DMS153 (cell line): ENCODE measurements around the gene SLC6A11.

ENCODE experiments used
- DNase-seq: peaks from one replicate; lab custom pipeline; 2025; lab: John Stamatoyannopoulos, UW

Gene SLC6A11

DNA sequence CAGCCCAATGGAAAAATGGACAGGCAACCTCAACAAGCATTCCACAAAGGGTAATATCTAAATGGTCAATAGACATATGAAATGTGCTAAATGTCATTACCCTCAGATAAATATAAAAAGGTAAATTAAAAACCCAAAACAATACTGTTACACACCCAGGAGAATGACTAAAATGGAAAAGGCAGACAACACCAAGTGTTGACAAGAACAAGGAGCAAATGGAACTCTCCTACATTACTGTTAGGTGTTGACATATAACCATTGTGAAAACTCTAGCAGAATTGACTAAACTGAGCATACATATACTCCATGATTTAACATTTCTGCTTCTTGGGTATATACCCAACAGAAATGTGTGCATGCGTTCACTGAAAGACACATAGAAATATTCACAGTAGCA is 25.3 kb upstream of the SLC6A11 start:
- no peak for DNase-seq

DNA sequence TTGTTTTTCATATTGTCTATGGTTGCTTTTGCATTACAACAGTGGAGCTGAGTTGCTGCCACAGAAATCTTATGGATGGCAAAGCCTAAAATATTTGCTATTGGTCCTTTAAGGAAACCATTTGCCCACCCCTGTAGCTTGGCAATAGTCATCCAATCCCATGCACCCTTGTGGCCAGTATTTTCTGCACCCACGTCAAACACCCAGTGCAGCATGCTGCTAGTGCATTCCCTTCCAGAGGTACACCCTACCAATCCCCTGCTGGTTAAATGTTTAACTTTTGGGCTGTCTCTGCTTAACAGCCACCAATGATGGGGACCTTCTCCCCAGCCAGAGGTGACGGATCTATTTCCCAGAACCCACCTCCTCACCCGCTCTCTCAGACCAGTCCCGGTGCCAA is 23.8 kb upstream of the SLC6A11 start:
- no peak for DNase-seq

DNA sequence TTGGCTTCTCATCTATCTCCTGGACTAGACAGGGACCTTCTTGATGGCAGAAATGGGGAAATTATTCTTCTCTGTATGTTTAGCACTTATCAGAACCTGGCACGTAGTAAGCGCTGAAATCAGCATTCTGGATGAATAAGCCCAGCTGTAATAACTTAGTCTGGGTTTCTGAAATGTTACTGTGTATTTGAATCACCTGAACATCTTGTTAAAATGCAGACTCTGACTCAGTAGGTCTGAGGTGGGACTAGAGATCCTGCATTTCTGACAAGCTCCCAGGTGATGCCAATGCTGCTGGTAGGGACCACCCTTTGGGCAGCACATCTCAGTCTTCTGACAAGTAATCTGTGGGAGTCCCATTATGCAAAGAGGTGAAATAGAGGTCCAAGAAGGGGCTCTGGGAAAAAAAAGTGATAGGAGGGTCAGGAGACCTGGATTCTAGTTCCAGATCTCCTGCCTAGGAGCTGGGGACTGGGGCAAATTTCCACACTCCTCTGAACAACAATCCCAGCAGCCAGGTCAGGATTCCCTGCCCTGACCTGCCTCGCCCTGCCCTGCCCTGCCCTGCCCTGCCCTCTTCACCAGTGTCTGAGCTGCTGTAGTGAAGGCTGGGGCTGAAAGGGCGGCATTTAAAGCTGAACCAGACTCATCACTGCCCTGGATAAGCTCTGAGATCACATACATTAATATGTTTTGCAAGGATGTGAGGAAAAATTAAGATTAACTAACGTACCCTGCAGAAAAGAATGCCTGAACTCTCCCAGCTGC is 17.2 kb upstream of the SLC6A11 start:
- no peak for DNase-seq

DNA sequence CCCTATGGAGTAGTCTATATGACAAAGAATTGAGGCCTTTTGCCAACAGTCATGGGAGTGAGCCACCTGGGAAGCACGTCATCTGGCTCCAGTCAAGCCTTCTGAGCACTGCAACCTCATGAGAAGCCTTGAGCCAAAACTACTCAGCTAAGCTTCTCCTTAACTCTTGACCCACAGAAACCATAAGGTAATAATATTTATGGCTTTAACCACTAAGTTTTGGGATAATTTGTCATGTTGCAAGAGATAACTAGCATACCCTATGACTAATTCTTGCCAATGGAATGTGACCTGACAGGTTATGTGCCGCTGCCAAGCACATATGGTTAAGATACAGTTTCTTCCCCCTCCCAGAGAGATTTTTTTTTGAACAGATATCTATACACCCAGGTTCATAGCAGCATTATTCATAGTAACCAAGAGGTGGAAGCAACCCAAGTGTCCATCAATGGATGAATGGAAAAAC is 11.8 kb upstream of the SLC6A11 start:
- DNase-seq = no peak

DNA sequence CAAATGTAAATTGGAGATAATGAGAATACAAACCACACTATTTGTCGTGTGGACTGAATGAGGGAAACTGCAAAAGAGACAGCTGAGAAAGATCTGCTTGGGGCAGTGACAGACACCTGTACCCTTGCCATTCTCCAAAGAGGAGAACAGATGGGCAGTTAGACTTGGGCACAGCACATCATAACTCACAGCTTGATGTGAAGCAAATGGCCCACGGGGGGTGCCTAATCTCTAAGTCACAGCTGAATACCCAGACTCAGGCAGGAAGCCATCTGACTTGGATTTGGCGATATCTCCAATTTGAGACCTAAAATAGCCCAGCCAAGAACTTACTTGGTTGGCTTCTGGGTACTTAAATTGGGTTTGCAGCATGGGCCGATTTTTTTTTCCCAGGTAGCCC is 10.0 kb upstream of the SLC6A11 start:
- no peak for DNase-seq

DNA sequence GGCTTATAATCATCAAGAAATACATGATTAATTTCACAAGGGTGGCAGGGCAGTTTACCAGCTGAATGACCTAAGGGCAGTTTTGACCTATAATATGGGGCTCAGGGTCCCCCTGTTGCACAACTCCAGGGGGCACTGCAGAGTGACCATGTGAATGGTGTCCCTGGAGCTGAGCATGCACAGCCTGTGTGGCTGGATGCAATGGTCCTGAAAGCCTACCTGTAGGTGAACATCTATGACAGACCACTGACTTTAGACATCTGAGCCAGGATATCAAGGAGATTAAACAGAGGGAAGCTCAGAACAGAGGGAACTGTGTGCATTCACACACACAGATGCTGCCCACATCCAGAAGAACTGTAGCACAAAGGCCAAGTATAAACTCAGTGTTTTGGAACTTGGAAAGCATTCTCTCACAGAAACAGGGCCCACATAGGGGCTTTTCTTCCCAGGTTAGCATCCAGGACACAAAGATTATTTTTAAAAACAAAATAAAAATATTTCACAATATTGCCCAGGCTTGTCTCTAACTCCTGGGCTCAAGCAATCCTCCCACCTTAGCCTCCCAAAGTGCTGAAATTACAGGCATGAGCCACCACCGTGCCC is 7.8 kb upstream of the SLC6A11 start:
- DNase-seq = no peak

DNA sequence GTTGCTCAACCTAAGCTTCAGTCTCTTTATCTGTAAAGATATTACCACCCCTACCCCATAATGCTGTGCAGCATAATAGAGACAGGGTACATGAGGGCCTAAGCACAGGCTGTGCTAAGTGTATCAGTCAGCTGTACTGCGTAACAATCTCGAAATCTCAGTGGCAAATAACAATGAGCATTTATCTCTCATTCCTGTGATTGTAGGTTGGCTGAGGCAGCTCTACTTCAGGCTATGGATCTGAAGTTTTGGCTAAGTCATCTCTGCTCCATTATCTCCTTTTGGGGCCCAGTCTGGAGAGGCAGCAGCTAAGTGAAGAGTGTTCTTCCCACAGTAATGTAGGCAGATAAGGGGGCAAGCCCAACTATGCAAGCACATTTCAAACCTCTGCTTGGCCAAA is 7.1 kb upstream of the SLC6A11 start:
- no peak for DNase-seq

DNA sequence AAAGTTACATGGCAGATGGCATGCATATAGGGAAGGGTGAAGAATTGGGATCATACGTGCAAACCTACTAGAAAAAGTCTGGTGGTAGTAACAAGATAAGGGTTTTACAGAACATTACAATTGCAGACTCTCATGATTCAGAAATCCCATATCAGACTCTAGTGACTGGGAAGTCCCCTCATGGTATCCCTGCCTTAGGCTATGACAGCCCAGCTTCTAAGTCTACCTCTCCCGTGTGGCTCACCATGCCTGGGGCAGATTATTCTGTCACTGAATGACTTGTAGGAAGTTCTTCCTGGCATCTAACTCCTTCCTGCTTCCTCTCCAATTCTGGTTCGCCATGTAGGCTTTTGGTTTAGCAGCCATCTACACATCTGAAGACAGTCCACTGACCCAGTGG is 5.7 kb upstream of the SLC6A11 start:
- no peak for DNase-seq

DNA sequence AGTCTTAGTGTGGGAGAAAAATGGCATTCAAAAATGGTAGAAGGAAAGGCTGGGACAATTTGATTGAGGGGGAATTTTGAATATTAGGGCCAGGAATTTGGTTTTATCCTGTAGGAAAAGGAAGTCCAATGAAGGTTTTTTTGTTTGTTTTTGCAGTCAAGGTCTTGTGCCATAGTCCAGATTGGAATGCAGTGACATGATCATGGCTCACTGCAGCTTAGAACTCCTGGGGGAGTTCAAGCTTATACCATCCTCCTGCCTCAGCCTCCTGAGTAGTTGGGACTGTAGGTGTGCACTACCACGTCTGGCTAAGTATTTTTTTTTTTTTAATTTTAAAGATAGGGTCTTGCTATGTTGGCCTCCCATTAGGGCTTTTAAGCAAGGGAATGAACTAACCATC is 2.6 kb upstream of the SLC6A11 start:
- no peak for DNase-seq

DNA sequence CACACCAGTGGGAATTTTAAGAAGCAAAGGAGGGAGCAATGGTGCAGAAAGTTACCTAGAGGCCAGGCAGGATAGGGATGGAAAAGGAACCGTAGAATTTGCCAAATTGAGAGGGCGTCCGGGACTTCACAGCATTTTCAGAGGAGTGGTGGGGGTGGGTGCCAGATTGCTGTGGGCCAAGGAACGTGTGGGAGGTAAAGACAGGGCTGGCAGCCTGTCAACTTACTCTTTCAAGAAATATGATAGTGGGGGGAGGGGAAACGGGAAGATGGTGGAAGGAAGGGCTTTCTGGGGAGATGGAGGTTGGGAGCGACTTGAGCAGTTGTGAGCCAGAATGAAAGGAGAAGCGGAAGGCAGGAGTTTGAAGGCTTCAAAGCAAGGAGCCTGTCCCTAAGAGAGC is 1.4 kb upstream of the SLC6A11 start:
- DNase-seq = no peak

DNA sequence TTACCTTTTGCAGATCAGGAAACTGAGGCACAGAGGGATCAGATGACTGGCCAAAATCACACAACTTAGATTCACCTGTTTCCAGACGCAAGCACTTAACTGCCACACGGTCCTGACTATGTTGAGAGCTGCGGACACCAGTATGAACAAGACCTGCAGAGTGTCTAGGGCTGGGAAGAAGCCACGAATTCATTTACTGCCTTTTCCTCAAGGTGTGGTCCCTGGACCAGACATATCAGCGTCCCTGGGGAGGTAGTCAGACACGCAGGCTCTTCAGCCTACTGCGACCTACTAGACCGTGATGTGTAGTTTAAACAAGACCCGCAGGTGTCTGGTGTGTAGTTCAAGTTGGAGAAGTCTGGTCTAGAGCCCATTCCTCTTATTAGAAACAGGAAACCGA is 541 bp upstream of the SLC6A11 start:
- DNase-seq = no peak

DNA sequence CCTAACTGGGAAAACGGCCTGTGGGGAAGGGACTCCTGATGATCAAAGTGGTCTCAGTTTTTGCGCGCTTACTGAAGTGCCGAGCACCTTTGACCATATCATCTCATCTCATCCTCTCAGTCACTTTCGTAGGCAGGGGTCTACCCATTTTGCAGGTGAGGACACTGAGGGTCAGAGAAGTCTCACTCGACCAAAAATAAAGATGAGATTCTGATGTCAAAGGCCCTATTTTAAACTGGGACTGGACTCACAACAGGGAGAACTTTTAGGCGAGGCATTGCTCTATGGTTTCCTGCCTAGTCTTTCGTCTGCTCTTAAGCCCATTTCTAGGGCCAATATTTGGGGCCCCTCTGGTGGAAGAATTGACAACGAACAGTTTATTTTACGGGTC is 830 bp downstream of the SLC6A11 start:
- DNase-seq = no peak

DNA sequence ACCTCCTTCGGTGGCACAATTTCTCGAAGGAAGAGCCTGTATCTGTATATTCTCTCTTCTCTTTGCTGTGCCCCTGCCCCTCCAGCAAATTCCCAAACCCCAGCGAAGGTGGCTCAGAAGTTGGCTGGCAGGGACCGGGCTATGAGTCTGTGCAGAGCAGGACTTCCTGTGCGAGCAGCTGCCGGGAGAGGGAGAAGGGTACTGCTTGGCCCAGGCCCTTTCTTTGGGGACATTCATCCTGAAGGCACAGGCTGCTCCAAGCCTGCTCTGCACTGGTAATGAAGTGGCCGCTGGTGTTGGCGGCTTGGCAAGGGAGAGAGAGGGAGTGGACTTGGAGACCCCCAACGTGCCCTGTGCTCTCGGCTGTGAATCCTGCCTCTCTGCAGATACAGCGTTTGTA is 1.5 kb downstream of the SLC6A11 start:
- no peak for DNase-seq

DNA sequence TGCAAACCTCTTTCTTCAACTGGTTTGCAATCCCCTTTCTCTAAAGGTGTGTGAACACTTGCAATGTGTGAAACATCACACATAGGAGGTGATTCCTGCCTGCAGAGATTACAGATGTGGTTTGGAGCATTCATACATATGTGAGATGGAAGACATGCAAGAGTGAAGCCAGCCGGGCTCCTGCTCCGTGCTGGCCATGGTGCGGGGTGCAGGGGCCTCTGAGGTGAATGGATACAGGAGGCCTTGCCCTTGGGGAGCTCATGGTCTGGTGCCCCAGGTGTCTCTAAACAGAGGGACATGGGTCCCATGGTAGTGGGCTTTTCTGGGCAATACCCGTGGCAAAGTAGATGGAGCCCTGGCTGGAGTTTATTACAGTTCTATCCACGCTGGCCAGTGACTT is 6.0 kb downstream of the SLC6A11 start:
- no peak for DNase-seq

DNA sequence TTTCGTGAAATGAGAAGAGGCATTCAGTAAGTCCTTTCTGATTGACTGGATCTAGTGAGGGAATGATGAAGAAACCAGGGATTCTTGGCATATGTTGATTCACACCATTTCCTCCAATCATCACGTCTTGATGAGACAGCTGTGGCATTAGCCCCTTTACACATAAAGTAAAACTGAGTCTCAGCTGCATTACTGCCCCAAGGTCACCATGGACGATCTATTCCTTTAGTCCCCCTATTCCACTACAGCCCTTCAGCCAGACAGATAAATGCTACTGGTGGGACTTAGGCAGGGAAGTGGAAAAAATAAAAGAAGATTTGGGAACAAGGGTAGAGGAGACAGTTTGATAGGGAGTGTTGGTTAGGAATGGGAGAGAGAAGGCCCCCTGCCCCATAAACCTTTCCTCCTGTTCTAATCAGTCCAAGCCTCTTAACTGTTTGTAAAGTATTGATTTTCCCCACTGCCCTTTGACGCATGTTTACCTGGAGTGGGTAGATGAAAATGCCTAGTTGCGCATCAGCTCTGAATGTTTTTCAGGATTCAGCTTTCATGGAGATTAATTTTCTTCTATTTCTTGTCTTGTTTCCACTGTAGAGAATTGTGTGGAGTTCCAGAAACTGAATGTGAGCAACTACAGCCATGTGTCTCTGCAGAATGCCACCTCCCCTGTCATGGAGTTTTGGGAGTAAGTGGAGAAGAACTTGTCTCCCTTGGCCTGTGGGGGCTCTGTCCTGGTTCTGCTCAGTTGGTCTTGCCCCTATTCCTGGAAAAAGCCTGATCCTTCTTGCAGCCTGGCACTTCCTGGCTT is 6.9 kb downstream of the SLC6A11 start:
- no peak for DNase-seq

DNA sequence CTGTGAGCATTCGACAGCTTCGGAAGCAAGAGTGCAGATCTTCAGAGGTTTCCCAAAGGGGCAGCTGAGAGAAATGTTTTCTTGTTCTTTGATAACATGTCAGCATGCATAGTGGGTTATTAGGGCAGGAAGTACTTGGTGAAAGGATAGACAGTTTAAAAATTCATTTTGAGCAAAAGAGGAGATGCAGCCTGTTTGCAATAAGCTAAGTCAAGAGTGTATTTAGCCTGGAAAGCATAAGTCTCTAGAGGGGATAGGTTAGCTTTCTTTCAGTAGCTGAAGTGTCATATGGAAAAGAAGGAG is 7.4 kb downstream of the SLC6A11 start:
- no peak for DNase-seq

DNA sequence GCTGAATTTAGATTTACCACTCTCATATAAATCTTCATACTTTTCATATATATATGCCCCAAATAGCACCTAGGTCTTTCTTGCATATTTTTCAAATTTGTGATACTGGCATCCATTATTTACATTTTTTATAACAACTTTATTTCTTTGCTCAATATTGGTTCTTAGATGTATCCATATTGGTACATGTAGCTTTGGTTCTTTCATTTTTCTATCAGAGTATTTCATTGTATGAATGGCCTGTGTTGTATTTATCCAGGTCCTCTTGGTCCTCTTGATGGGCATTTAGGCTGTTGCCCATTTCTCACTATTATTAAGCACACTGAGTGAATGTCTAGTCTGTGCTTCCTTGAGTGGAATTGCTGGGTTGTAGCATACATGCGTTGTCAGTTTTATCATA is 8.4 kb downstream of the SLC6A11 start:
- DNase-seq = no peak

DNA sequence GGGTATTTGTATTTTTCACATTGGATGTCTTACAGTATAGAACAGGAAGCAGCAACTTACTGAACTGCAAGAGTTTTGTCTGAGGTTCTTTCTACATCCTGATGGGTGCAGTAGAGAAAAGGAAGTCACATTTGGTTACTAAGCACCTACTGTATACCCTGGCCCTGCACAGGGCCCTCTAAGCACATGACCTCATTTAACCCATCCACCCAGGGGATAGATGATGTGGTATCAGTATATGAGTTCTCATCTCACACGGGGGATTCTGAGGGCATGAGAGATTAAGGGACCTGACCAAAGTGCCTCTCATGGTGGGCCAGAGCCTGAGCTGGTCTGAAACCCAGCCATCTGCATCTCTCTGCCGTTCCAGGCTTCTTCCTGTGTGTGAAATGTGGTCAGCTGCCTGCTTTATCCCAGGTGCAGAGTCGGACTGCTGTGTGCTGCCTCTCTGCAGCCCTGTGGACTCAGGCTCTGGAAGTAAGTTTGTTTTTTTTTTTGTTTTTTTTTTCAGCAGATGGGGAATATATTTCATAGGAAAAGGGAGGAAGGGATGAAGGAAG is 17.9 kb downstream of the SLC6A11 start:
- no peak for DNase-seq

DNA sequence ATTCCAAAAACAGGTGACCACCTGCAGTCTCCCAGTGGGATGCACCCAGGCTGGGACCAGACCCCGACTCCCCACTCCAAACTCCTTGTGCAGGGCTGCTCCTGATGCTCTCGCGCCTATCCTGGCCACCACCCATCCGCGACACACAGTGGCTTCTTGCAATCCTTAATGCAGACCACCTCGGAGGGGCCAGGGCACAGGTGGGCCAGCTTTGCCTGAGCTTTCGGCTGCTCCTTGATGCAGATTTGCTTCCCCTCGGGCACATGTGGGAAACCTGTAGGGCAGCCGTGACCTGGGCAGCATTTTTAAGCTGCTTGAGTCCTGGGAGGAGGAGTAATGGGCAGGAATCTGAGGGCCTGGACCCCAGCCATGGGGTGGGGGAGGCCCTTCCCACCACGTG is 18.9 kb downstream of the SLC6A11 start:
- no peak for DNase-seq

DNA sequence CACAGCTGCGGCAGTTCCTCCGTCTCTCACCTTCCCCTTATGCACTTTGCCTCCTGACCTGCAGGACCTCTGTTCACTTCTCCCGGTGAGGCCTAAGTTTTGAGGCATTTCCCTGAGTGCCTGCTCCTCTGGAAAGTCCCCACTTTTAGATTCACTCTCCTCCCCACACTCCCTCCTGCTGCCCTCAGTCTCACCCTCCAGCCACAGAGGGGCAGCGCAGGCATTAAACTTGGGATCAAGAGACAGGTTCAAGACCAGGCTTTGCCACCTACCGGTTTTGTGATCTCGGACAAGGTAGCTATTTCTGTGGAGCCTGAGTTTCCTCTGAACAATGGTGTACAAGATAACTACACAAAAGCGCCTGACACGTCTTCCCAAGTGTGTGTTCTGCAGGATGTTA is 19.4 kb downstream of the SLC6A11 start:
- no peak for DNase-seq

DNA sequence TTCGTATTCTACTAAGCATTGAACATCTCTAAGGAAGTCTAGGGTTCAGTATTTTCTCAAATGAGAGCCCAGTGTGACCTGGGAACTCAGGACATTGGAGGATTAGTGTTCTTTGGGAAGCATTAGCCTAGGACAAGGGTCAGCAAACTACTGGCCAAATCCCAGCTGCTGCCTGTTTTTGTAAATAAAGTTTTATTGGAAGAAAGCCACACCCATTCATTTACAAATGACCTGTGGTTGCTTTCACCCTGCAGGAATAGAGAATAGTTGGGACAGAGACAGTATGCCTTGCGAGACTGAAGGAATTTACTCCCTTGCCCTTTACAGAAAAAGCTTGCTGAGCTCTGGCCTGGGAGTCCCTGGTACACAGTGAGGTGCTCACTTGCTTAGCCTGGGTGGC is 20.6 kb downstream of the SLC6A11 start:
- no peak for DNase-seq

DNA sequence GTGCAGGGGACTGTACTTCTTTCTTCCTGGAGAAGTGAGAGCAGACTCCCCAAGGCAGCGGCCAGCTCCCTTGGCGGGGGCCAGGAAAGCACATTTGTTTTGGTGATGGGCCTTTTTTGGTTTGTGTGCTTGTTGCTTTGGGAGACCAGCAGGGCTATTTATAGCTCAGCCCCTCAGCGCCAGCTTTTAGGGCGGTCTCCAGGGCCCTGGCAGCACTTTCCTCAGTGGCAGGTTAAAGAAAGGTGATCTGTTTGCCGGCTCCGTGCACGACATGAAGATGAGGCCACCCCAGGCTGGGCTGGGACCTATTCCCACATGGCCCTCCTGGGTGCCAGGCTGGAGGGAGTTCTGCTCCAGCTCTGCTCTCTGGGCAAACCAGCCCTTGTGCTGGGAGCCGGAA is 21.8 kb downstream of the SLC6A11 start:
- DNase-seq = no peak

DNA sequence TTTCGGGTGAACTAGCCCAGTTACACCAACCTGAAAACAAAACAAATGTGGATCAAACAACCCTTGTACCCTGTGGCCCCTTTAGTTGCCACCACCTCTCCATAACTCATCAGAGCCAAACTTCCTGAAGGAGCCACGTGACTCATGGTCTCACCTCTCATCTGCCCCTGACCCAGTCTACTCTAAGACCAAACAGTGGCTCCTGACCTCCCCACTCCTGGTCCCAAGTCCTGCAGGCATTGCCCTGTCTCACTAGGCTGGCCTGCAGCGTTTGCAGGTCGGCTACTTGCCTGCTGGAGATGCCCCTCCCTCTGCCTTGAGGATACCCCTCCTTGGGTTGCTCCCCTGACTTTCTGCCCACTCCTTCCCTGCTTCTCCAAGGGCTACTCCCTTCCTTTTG is 23.1 kb downstream of the SLC6A11 start:
- DNase-seq = no peak
